Renal cortical epithelial cell (primary cell): ENCODE measurements around the gene TANGO2. TPM values are rescaled to one million over a fixed set of nuclear protein-coding genes. Genes with fewer than 3 reads are reported as not detected.
A peak's percentile ranks its signal among the peaks of the same experiment; 100 is the strongest.

Experiments used
- DNase-seq: peaks from one replicate; pipeline ENCODE4 v3.0.0-alpha.2; 2011; ENCODE audit warnings: low read depth
- total RNA-seq: library from RNA; depleted of rRNA; stranded (reverse); fragments of >200 nt; gene quantifications from 2 replicates; pipeline ENCODE4 v1.2.3, GENCODE V29; 2014

TANGO2 gene
- total RNA-seq, 1 donor from 2014 or later: 34.9 TPM

GRCh38 chr22:19983741-19984140, 37.2 kb upstream of the TANGO2 start:
- DNase-seq: no peak

GRCh38 chr22:19984201-19984753, 36.6 kb upstream of the TANGO2 start:
- peak; percentile 59 for DNase-seq

- DNase-seq: no peak
These were observed 35.8 kb upstream of the TANGO2 start for GRCh38 chr22:19984851-19985811.

GRCh38 chr22:19986011-19986409, 34.9 kb upstream of the TANGO2 start:
- no peak for DNase-seq

GRCh38 chr22:19986410-19987341, 34.2 kb upstream of the TANGO2 start:
- peak; percentile 31 for DNase-seq

- DNase-seq: no peak
These were observed 33.3 kb upstream of the TANGO2 start for GRCh38 chr22:19987394-19988306.

- DNase-seq: no peak
These were observed 32.5 kb upstream of the TANGO2 start for GRCh38 chr22:19988331-19988808.

- DNase-seq: no peak
These were observed 31.8 kb upstream of the TANGO2 start for GRCh38 chr22:19988965-19989724.

GRCh38 chr22:19989725-19990067, 31.2 kb upstream of the TANGO2 start:
- DNase-seq: no peak

GRCh38 chr22:19990188-19990587, 30.7 kb upstream of the TANGO2 start:
- DNase-seq: no peak

- DNase-seq: no peak
These were observed 30.1 kb upstream of the TANGO2 start for GRCh38 chr22:19990609-19991394.

GRCh38 chr22:19991395-19991644, 29.6 kb upstream of the TANGO2 start:
- no peak for DNase-seq

- no peak for DNase-seq
These were observed 29.1 kb upstream of the TANGO2 start for GRCh38 chr22:19991645-19992451.

GRCh38 chr22:19992481-19992911, 28.4 kb upstream of the TANGO2 start:
- DNase-seq: no peak

GRCh38 chr22:19992921-19993355, 28.0 kb upstream of the TANGO2 start:
- DNase-seq: no peak

GRCh38 chr22:19993926-19994325, 27.0 kb upstream of the TANGO2 start:
- DNase-seq: no peak

GRCh38 chr22:19994851-19995610, 25.9 kb upstream of the TANGO2 start:
- no peak for DNase-seq
